HepG2 (cell line): Measurements from ENCODE around the gene NME1. TPM values are rescaled to one million over a fixed set of nuclear protein-coding genes. Genes with fewer than 3 reads are reported as not detected.

ENCODE experiments used
- AGO1 ChIP-seq: fragments of 200-400 bp; formaldehyde crosslinking; IDR thresholded peaks from 2 replicates; pipeline ENCODE4 v1.6.1; 2017; ENCODE audit warnings: mild to moderate bottlenecking, low read depth, low read length, moderate library complexity; ENCODE audit not compliant: poor library complexity, severe bottlenecking
- AHR ChIP-seq: IDR thresholded peaks from 2 replicates; pipeline ENCODE4 v1.6.1; 2018; ENCODE audit warnings: missing genetic modification reagents, missing compliant biosample characterization
- BORCS8-MEF2B ChIP-seq: sonication (generic); formaldehyde crosslinking; IDR thresholded peaks from 2 replicates; pipeline ENCODE4 v1.8.0; 2022; ENCODE audit warnings: mild to moderate bottlenecking, missing genetic modification reagents
- CREB1 ChIP-seq, 2 experiments: fragments of 450-650 bp in 1 of 2; IDR thresholded peaks; 2 replicates each; pipeline ENCODE4 v1.6.1; 2016 to 2017; ENCODE audit warnings: control low read depth in 1 of 2, mild to moderate bottlenecking in 1 of 2, missing compliant biosample characterization in 1 of 2, missing genetic modification characterization in 1 of 2
- DNMT1 ChIP-seq: sonication (generic); formaldehyde crosslinking; IDR thresholded peaks from 2 replicates; pipeline ENCODE4 v1.5.1; 2020; ENCODE audit warnings: mild to moderate bottlenecking, missing genetic modification reagents
- GATA4 ChIP-seq: sonication (generic); IDR thresholded peaks from 2 replicates; pipeline ENCODE4 v1.6.1; 2016; ENCODE audit warnings: antibody characterized with exemption, low read depth, borderline replicate concordance
- KLF15 ChIP-seq: sonication (generic); formaldehyde crosslinking; IDR thresholded peaks from 2 replicates; pipeline ENCODE4 v1.8.1; 2023; ENCODE audit warnings: borderline replicate concordance, mild to moderate bottlenecking, inconsistent platforms, missing genetic modification reagents, mixed read lengths
- MATR3 ChIP-seq: sonication (generic); formaldehyde crosslinking; IDR thresholded peaks from 2 replicates; pipeline ENCODE4 v1.4.0; 2020; ENCODE audit warnings: missing genetic modification reagents
- MAZ ChIP-seq, 2 experiments: sonication (generic) in 1 of 2; formaldehyde crosslinking in 1 of 2; IDR thresholded peaks; 2 replicates each; pipeline versions ENCODE4 v1.5.0 to v1.6.1; 2012 to 2020; ENCODE audit warnings: low read depth in 2 of 2, mild to moderate bottlenecking in 2 of 2, borderline replicate concordance in 1 of 2, improper control_type of control experiment in 1 of 2, low read length in 1 of 2, missing genetic modification reagents in 1 of 2, moderate library complexity in 1 of 2
- MTA1 ChIP-seq: sonication (generic); formaldehyde crosslinking; IDR thresholded peaks from 2 replicates; pipeline ENCODE4 v1.4.0; 2020; ENCODE audit warnings: missing genetic modification reagents, mild to moderate bottlenecking, borderline replicate concordance
- MYC ChIP-seq: sonication (generic); formaldehyde crosslinking; IDR thresholded peaks from 2 replicates; pipeline ENCODE4 v1.9.0; 2021; ENCODE audit warnings: missing genetic modification reagents, borderline replicate concordance
- MZF1 ChIP-seq: sonication (generic); formaldehyde crosslinking; IDR thresholded peaks from 2 replicates; pipeline ENCODE4 v1.8.1; 2023; ENCODE audit warnings: mild to moderate bottlenecking, missing genetic modification reagents, borderline replicate concordance
- NRL ChIP-seq: sonication (generic); formaldehyde crosslinking; IDR thresholded peaks from 2 replicates; pipeline ENCODE4 v1.5.0; 2020; ENCODE audit warnings: missing genetic modification reagents, mild to moderate bottlenecking, moderate library complexity, borderline replicate concordance
- POGZ ChIP-seq: sonication (generic); formaldehyde crosslinking; IDR thresholded peaks from 2 replicates; pipeline ENCODE4 v1.4.0; 2020; ENCODE audit warnings: mild to moderate bottlenecking, missing genetic modification reagents
- RXRA ChIP-seq: sonication (generic); formaldehyde crosslinking; IDR thresholded peaks from 2 replicates; pipeline ENCODE4 v1.5.1; 2020; ENCODE audit warnings: missing genetic modification reagents
- SRY ChIP-seq: sonication (generic); formaldehyde crosslinking; IDR thresholded peaks from 2 replicates; pipeline ENCODE4 v1.8.0; 2022; ENCODE audit warnings: mild to moderate bottlenecking, missing genetic modification reagents
- ZC3H13 ChIP-seq: sonication (generic); formaldehyde crosslinking; IDR thresholded peaks from 2 replicates; pipeline ENCODE4 v1.8.1; 2023; ENCODE audit warnings: mild to moderate bottlenecking, missing genetic modification reagents, moderate library complexity
- ZNF138 ChIP-seq: sonication (generic); formaldehyde crosslinking; IDR thresholded peaks from 2 replicates; pipeline ENCODE4 v1.5.0; 2020; ENCODE audit warnings: mild to moderate bottlenecking, low read depth, missing genetic modification reagents
- ZNF234 ChIP-seq: sonication (generic); formaldehyde crosslinking; conservative IDR thresholded peaks from 2 replicates; pipeline ENCODE4 v1.5.1; 2020; ENCODE audit warnings: mild to moderate bottlenecking, missing genetic modification reagents
- ZNF263 ChIP-seq: sonication (generic); formaldehyde crosslinking; IDR thresholded peaks from 2 replicates; pipeline ENCODE4 v1.4.0; 2020; ENCODE audit warnings: missing genetic modification reagents
- ZNF367 ChIP-seq: sonication (generic); formaldehyde crosslinking; IDR thresholded peaks from 2 replicates; pipeline ENCODE4 v1.4.0; 2020; ENCODE audit warnings: missing genetic modification reagents, borderline replicate concordance
- ZNF414 ChIP-seq: sonication (generic); formaldehyde crosslinking; IDR thresholded peaks from 2 replicates; pipeline ENCODE4 v1.5.0; 2020; ENCODE audit warnings: missing genetic modification reagents
- ZNF543 ChIP-seq: sonication (generic); formaldehyde crosslinking; IDR thresholded peaks from 2 replicates; pipeline ENCODE4 v1.4.0; 2020; ENCODE audit warnings: mild to moderate bottlenecking, missing genetic modification reagents
- ZNF788 ChIP-seq: sonication (generic); formaldehyde crosslinking; IDR thresholded peaks from 2 replicates; pipeline ENCODE4 v1.5.0; 2020; ENCODE audit warnings: mild to moderate bottlenecking, missing genetic modification reagents, borderline replicate concordance
- ZNF790 ChIP-seq: sonication (generic); formaldehyde crosslinking; IDR thresholded peaks from 2 replicates; pipeline ENCODE4 v1.8.0; 2022; ENCODE audit warnings: missing genetic modification reagents, mild to moderate bottlenecking, borderline replicate concordance
- ZNF83 ChIP-seq: sonication (generic); formaldehyde crosslinking; IDR thresholded peaks from 2 replicates; pipeline ENCODE4 v1.4.0; 2020; ENCODE audit warnings: missing genetic modification reagents, mild to moderate bottlenecking, borderline replicate concordance
- ZXDC ChIP-seq: sonication (generic); formaldehyde crosslinking; IDR thresholded peaks from 2 replicates; pipeline ENCODE4 v1.5.0; 2020; ENCODE audit warnings: mild to moderate bottlenecking, missing genetic modification reagents
- polyA plus RNA-seq, 8 experiments: library from polyadenylated mRNA; depleted of rRNA in 3 of 8; stranded (reverse) in 7 of 8; unstranded in 1 of 8; fragments of >200 nt; fragmentation: Illumina TruSeq in 4 of 8; extraction: Trizol in 4 of 8; gene quantifications; 2 replicates each; pipeline versions ENCODE4 v1.2.1 to v1.2.3, GENCODE V29; 2011 to 2016; ENCODE audit warnings: low read depth in 4 of 8, missing spikeins in 1 of 8, mixed read lengths in 1 of 8; ENCODE audit not compliant: insufficient read depth in 1 of 8
- total RNA-seq, 5 experiments: library from RNA; depleted of rRNA; stranded (reverse); fragments of >200 nt; fragmentation: Illumina TruSeq; extraction: Trizol; gene quantifications; 2 replicates each; pipeline ENCODE4 v1.2.3, GENCODE V29; 2016; ENCODE audit warnings: low read depth in 1 of 5

NME1 gene
- total and polyA plus RNA-seq, 2 of the 13 experiments (the other 11 are each of a cell fraction or from before 2014, with no cell fraction given), result 295 to 516 TPM

GRCh38 chr17:51120357-51120738 lies 33.0 kb upstream of the NME1 start (continued):
- TF ChIP-seq MAZ (IDR thresholded peaks at IDR 0.05; ENCODE audit: borderline replicate concordance, low read depth, low read length) (no peak), MAZ (CRISPR knock-in tag; IDR thresholded peaks at IDR 0.05; ENCODE audit: low read depth) (peak; percentile 79; the same call in 1 of the 2 replicates), ZNF543 (CRISPR knock-in tag) (no peak; the same call in 1 of the 2 replicates), ZNF138 (CRISPR knock-in tag) (peak; percentile 28; the same call in 1 of the 2 replicates), MATR3 (CRISPR knock-in tag) (0 out of 2 replicates have a peak, but pooled peaks have one; percentile 38), ZNF83 (CRISPR knock-in tag) (no peak), ZXDC (CRISPR knock-in tag) (peak; percentile 60; the same call in 1 of the 2 replicates), ZC3H13 (CRISPR knock-in tag) (peak; percentile 47; the same call in 1 of the 2 replicates), GATA4 (no peak), ZNF414 (CRISPR knock-in tag) (peak; percentile 2; the same call in 1 of the 2 replicates), CREB1 (IDR thresholded peaks at IDR 0.05) (no peak), CREB1 (CRISPR knock-in tag; IDR thresholded peaks at IDR 0.05) (no peak), ZNF263 (CRISPR knock-in tag) (peak; percentile 91), MTA1 (CRISPR knock-in tag) (peak; percentile 39; the same call in 1 of the 2 replicates), ZNF790 (no peak), ZNF788 (peak; percentile 48), NRL (CRISPR knock-in tag) (peak; percentile 66; the same call in 1 of the 2 replicates), RXRA (CRISPR knock-in tag) (peak; percentile 13; the same call in 1 of the 2 replicates), MZF1 (no peak), AHR (peak; percentile 70; the same call in 1 of the 2 replicates), SRY (CRISPR knock-in tag) (0 out of 2 replicates have a peak, but pooled peaks have one; percentile 36), KLF15 (CRISPR knock-in tag) (peak; percentile 52; the same call in 1 of the 2 replicates), MYC (0 out of 2 replicates have a peak, but pooled peaks have one; percentile 27), POGZ (0 out of 2 replicates have a peak, but pooled peaks have one; percentile 14), AGO1 (peak; percentile 43), DNMT1 (CRISPR knock-in tag) (0 out of 2 replicates have a peak, but pooled peaks have one; percentile 61), ZNF234 (CRISPR knock-in tag) (0 out of 2 replicates have a peak, but pooled peaks have one; percentile 50), BORCS8-MEF2B (peak; percentile 32; the same call in 1 of the 2 replicates), ZNF367 (CRISPR knock-in tag) (0 out of 2 replicates have a peak, but pooled peaks have one; percentile 62)
